ENCODE measurements around the gene NPTXR. TPM values are rescaled to one million over a fixed set of nuclear protein-coding genes. Genes with fewer than 3 reads are reported as not detected.
A peak's percentile ranks its signal among the peaks of the same experiment; 100 is the strongest.

NPTXR gene
- total RNA-seq, 1 experiment from 2014 or later = 129 TPM

- H3K27ac ChIP-seq (ENCODE audit: low read depth, low read length, poor library complexity, severe bottlenecking) = peak overlapping the region; percentile 20
- intact Hi-C loops (cut with micrococcal nuclease; ENCODE audit: unreplicated experiment) = no loop called here
- ChIA-PET CTCF (no interaction called here), POLR2A (ENCODE audit: low non-redundant PET) (no interaction called here)
- TSS peak; percentile 74 for BruUV-seq (replicated peaks)
- no peak for TF ChIP-seq EZH2 (IDR thresholded peaks at IDR 0.05; ENCODE audit: borderline replicate concordance, low read depth, low read length, poor library complexity, severe bottlenecking)
- TF ChIP-seq, protein P1, sequence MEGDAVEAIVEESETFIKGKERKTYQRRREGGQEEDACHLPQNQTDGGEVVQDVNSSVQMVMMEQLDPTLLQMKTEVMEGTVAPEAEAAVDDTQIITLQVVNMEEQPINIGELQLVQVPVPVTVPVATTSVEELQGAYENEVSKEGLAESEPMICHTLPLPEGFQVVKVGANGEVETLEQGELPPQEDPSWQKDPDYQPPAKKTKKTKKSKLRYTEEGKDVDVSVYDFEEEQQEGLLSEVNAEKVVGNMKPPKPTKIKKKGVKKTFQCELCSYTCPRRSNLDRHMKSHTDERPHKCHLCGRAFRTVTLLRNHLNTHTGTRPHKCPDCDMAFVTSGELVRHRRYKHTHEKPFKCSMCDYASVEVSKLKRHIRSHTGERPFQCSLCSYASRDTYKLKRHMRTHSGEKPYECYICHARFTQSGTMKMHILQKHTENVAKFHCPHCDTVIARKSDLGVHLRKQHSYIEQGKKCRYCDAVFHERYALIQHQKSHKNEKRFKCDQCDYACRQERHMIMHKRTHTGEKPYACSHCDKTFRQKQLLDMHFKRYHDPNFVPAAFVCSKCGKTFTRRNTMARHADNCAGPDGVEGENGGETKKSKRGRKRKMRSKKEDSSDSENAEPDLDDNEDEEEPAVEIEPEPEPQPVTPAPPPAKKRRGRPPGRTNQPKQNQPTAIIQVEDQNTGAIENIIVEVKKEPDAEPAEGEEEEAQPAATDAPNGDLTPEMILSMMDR (conservative IDR thresholded peaks at IDR 0.05; ENCODE audit: low read depth, low read length) = no peak
- H3K4me3 ChIP-seq (ENCODE audit: low read depth, low read length, poor library complexity, severe bottlenecking) = peak overlapping the region; percentile 69
- no peak for DNase-seq (ENCODE audit: low spot score)
- no peaks in the 10 kb centered on the region for H3K9me3 ChIP-seq (ENCODE audit: low read depth, low read length, poor library complexity, severe bottlenecking)
- peaks cover 22% of the 10 kb centered on the region for H3K4me1 ChIP-seq (ENCODE audit: insufficient read depth, low read length, poor library complexity, severe bottlenecking)
- H3K36me3 ChIP-seq (ENCODE audit: insufficient read depth, low read length, poor library complexity, severe bottlenecking) = peaks cover 7% of the 10 kb centered on the region
- H3K27me3 ChIP-seq (replicated peaks; ENCODE audit: insufficient read depth, low read depth, low read length, poor library complexity) = no peaks in the 10 kb centered on the region
Observed at GRCh38 chr22:38792833-38793232, 51.0 kb downstream of the NPTXR start.

DNA sequence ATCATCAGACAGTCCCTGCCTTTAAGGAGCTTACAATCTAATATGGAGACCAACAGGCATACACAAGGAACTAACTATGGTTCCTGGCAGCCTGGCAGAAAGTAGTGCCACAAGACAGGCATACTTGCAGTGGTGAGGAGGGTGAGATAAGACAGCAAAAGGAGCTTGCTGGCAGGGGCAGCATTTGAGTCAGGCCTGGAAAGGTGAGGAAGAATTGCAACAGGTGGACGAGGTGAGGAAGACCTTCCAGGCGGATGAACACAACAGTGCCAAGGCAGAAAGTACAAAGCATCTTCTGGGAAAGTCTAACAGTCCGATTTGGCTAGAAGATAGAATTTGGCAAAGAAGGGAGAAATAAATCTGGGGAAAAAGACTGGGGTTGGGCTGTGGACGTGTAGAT, 54.2 kb downstream of the NPTXR start:
- peaks cover 7% of the 10 kb centered on the region for H3K36me3 ChIP-seq (ENCODE audit: insufficient read depth, low read length, poor library complexity, severe bottlenecking)
- DNase-seq (ENCODE audit: low spot score) = no peak
- H3K4me3 ChIP-seq (ENCODE audit: low read depth, low read length, poor library complexity, severe bottlenecking) = no peak overlapping the region
- H3K4me1 ChIP-seq (ENCODE audit: insufficient read depth, low read length, poor library complexity, severe bottlenecking) = peaks cover 34% of the 10 kb centered on the region
- H3K9me3 ChIP-seq (ENCODE audit: low read depth, low read length, poor library complexity, severe bottlenecking) = no peaks in the 10 kb centered on the region
- intact Hi-C loops (cut with micrococcal nuclease; ENCODE audit: unreplicated experiment) = no loop called here
- H3K27me3 ChIP-seq (replicated peaks; ENCODE audit: insufficient read depth, low read depth, low read length, poor library complexity) = no peaks in the 10 kb centered on the region
- TF ChIP-seq, protein P1 (conservative IDR thresholded peaks at IDR 0.05; ENCODE audit: low read depth, low read length) = no peak
- no peak for TF ChIP-seq EZH2 (IDR thresholded peaks at IDR 0.05; ENCODE audit: borderline replicate concordance, low read depth, low read length, poor library complexity, severe bottlenecking)
- no TSS peak for BruUV-seq (replicated peaks)
- ChIA-PET CTCF (no interaction called here), POLR2A (ENCODE audit: low non-redundant PET) (no interaction called here)
- peak overlapping the region; percentile 53 for H3K27ac ChIP-seq (ENCODE audit: low read depth, low read length, poor library complexity, severe bottlenecking)

DNA sequence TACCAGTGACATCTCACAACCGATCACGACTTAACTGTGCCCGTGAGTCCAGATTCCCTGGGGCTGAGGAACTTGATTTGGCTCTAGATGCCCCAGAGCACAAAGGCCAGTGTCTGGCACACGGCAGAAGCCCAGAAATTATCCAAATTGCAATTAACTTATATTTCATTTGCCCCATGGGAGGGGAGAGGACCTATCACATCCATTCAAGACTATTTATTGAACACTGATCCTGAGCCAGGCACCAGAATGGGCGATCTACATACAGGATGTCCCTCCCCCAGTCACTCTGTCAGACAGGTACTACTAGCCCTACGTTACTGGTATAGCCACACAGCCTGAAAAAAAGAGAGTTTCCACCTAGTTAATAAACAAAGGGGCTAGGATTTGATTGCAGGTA, 55.0 kb downstream of the NPTXR start:
- intact Hi-C loops (cut with micrococcal nuclease; ENCODE audit: unreplicated experiment) = no loop called here
- TF ChIP-seq EZH2 (IDR thresholded peaks at IDR 0.05; ENCODE audit: borderline replicate concordance, low read depth, low read length, poor library complexity, severe bottlenecking) = no peak
- TF ChIP-seq, protein P1 (conservative IDR thresholded peaks at IDR 0.05; ENCODE audit: low read depth, low read length) = no peak
- no TSS peak for BruUV-seq (replicated peaks)
- Histone ChIP-seq H3K27ac (ENCODE audit: low read depth, low read length, poor library complexity, severe bottlenecking) (peak overlapping the region; percentile 53), H3K36me3 (ENCODE audit: insufficient read depth, low read length, poor library complexity, severe bottlenecking) (peaks cover 7% of the 10 kb centered on the region), H3K27me3 (replicated peaks; ENCODE audit: insufficient read depth, low read depth, low read length, poor library complexity) (no peaks in the 10 kb centered on the region), H3K4me3 (ENCODE audit: low read depth, low read length, poor library complexity, severe bottlenecking) (no peak overlapping the region), H3K4me1 (ENCODE audit: insufficient read depth, low read length, poor library complexity, severe bottlenecking) (peaks cover 34% of the 10 kb centered on the region), H3K9me3 (ENCODE audit: low read depth, low read length, poor library complexity, severe bottlenecking) (no peaks in the 10 kb centered on the region)
- no peak for DNase-seq (ENCODE audit: low spot score)
- ChIA-PET POLR2A (ENCODE audit: low non-redundant PET) (no interaction called here), CTCF (no interaction called here)
